Activated T-cell treated with anti-CD3 and anti-CD28 coated beads for 4 hours (primary cell): ENCODE data around the gene MGRN1.

Experiments used
- DNase-seq: peaks from one replicate; pipeline ENCODE4 v3.0.0-alpha.2; 2020

The MGRN1 gene

DNA sequence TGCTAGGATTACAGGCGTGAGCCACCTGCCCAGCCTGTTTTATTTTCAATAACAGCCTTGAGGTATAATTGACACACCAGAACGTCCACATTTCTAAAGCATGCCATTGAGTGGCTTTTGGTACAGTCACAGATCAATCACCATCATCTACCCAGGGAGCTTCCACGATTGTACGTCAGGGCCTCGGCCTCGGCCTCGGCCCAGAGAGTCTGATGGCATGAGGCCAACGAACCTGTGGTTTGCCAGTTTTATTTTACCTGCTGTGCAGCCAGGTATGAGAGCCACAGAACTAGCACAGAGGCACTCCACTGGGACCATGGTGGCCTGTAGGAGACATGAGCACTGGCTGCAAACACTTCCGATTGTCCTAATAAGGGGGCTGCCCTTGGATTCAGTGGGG, 18.3 kb upstream of the MGRN1 start:
- no peak for DNase-seq

GRCh38 chr16:4607841-4608703, 16.6 kb upstream of the MGRN1 start:
- no peak for DNase-seq

- no peak for DNase-seq
These were observed 16.0 kb upstream of the MGRN1 start for GRCh38 chr16:4608704-4608980.

DNA sequence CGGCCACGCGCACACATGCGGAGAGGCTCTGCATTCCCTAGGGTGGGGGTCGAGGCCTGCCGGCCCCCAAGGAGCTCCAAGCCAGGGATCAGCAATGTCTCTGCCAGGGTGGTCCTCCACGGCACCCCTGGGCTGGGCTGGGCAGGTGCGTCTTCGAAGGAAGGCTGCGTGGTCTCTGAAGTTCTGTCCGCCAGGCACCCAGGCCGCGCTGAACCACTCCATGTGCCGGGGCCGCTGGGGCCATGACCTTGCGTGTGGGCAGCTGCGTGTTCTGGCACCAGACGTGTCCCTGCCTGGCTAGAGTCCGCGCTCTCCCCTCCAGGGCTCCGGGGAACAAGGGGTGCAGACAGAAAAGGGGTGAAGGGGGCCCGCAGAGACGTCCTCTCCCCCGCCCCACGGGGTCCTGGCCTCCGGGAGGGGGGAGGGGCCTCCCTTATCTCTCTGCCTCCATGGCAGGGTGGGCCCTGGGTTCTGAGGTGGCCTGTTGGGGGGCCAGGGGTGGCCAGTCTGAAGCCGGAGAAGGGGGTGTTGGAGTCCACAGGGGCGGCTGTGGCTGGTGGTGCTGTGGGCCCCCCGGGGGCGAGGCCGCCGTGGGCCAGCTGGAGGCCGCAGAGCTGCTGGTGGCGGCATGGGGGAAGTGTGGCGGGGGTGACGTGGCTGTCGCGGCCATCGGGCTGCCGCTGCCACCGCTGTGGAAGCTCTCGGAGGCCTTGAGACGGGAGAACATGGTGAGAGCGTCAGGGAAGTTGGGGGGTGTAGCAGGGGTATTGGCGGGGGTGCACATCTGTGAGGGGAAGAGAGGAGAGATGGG, 15.2 kb upstream of the MGRN1 start:
- DNase-seq, result no peak

- no peak for DNase-seq
These were observed 14.3 kb upstream of the MGRN1 start for GRCh38 chr16:4610011-4611005.

DNA sequence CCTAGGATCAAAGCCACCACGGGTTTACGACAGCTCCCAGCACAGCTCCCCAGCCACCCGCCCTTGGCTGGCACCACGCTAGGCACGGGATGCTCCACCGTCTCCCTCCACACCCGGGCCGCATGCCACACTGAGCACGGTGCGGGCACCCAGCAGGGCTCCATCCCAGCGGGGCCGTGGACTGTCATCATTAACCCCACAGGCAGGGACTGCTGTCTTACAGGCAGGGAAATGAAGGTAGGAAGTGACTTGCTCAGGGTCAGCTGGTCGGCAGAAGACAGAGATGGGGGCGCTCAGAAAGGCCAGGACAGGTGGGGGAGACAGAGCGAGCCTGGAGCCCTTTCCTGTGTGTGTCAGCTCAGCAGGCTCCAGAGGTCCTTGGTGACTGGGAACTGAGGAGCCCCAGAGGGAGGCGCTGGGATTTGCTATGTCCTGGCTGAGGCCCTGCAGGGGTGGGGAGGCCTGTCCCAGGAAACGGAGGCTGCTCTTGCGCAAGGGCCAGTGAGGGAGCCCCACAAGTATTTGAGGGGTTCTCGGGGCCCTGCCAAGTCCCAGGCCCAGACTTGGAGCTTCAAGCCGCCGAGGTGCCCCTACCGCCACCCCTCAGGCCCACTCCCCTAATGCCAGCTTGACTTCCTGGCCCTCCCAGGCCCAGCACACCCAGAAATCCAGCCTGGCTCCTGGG, 13.1 kb upstream of the MGRN1 start:
- no peak for DNase-seq

GRCh38 chr16:4612474-4612931, 12.1 kb upstream of the MGRN1 start:
- no peak for DNase-seq

GRCh38 chr16:4612977-4613635, 11.5 kb upstream of the MGRN1 start:
- no peak for DNase-seq

GRCh38 chr16:4613636-4614570, 10.7 kb upstream of the MGRN1 start:
- DNase-seq, result peak; percentile 27

GRCh38 chr16:4614571-4615383, 9.8 kb upstream of the MGRN1 start, which contains the start of gene UBALD1:
Gene UBALD1 (minus strand): TSS chr16:4614888. CDS start chr16:4614797, 91 bp downstream.
- peak; percentile 68 for DNase-seq

DNA sequence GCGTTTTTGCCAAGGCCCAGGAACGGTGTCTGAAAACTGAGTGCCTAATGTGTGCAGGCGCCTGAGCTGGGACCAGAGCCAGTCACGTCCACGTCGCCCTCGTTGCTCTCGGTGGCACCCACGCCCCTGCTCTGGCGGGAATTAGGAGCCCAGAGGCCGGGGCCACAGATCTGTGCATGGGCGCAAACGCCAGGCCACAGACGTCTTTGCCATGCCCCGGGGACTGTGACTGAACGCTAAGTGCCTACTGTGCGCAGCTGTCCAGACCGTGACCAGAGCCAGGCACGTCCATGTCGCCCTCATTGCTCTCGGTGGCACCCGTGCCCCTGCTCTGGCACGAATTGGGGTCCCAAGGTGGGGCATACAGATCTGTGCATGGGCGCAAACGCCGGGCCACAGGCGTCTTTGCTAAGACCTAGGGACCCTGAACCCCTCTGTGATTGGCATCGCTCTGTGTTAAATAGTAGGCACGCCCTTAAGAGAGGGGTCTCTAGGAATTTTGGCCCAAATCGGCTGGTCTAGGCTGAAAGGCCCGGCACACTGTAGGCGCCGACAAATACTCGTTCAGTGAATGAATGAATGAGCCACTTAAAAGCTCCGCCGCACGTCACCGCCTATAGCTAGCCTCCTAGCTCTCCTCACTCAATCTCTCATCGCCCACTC, 9.1 kb upstream of the MGRN1 start:
- no peak for DNase-seq

- peak; percentile 98 for DNase-seq
These were observed 8.4 kb upstream of the MGRN1 start for GRCh38 chr16:4616047-4616811.

GRCh38 chr16:4617880-4618279, 6.7 kb upstream of the MGRN1 start:
- DNase-seq, result no peak

DNA sequence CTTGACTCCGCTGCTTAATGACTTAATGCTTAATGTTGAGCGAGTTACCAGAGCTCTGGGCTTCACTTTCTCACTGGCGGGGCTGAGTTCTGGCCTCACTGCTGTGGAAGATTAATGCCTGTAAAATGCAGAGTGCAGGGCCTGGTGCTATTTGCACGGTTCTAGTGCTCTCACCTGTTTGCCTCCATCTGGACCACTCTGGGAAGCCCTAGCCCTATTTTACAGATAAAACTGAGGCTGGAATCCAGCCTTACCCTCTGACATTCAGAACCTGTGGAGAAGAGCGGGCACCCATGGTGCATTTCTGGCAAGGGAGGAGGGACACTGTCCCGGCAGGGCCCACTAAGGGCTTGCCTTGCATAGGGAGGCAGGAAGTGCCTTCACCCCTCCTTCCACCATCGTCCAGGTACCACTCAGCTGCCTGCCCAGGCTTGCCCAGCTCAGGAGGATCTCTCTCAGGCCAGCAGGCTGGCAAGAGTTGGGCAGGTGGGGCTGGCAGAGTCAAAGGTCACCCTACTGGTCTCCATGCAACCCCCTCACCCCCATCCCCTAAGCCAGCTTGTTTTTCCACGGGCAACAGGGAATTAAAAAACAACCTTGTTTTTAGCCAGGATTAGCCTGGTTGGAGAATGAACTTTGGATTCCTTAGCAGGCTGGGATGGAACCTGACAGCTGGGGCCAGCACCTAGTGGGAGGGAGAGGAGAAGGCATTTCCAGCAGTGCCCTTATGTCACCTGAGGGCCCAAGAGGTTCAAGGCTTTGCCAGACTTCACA, 5.8 kb upstream of the MGRN1 start:
- no peak for DNase-seq

DNA sequence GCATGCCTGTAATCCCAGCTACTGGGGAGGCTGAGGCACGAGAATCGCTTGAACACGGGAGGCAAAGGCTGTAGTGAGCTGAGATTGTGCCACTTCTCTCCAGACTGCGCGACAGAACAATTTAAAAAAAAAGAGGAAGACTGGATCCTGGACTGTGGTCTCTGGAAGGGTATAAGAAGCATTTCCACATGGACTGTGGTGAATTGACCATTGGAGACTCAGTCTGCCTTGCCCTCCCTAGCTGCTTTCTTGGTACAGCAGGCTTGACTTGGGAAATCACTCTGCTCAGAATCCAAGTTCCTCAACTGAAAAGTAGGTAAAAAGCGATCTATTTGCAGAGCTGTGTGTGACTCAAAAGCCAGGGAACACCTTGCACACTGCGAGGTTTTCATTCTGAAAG, 1.0 kb upstream of the MGRN1 start:
- no peak for DNase-seq

- peak; percentile 63 for DNase-seq
These were observed 367 bp downstream of the MGRN1 start for GRCh38 chr16:4624827-4625559.
